ENCODE data around the gene PFN4. TPM values are rescaled to one million over a fixed set of nuclear protein-coding genes. Genes with fewer than 3 reads are reported as not detected.

PFN4 gene
- polyA plus RNA-seq, 1 of the 3 experiments (the other 2 are of a cell fraction), result 0.61 TPM

DNA sequence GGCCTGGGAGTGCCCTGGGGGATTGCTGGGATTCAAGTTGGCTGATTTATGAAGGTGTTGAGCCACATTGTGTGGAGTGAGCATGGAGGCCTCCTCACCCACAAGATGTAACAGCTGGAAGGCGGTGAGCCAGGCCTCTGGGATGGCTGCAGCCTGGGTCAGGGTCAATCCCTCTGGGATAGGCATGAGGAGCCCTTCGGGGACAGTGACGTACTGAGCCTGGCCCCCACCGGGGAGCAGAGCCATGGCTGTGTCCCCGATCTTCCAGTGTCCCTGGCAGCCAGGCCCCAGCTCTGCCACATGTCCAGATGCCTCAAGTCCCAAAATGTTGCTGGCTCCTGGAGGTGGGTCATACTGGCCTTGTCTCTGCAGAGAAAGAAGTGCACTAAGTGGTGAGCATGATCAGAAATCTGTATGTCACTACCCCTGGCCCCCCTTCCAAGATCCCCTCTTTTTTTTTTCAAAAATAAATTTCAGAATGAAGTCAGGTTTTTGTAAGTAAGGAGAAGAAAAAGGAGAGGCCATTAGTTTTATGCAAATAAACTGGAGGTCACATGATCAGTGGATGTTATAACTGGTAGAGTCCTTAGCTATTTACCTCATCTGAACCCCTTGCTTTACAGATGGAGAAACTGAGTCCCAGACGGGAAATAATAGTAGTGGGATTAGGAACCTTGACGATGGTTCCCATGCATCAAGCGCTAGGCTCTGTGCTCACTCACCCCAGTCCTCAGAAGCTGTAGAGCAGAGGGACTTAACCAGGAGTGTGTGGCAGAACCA lies 40.2 kb downstream of the PFN4 start:
- H3K9me3 ChIP-seq, result no peaks in the 10 kb centered on the region
- CTCF ChIA-PET, result interaction anchor here (0.6 to 5.8 kb wide), 33 partner anchors 9 to 903 kb away, joined by 3 to 75 read pairs (median 6); partner anchors contain the start of genes ATAD2B, FAM228B, FKBP1B and ITSN2
- peak overlapping the region; percentile 86 to 95 for H3K27ac ChIP-seq (ENCODE audit: low read depth in 2 of 2, low read length in 1 of 2)
- H3K4me1 ChIP-seq (ENCODE audit: control insufficient read depth in 1 of 2, insufficient read depth in 2 of 2, low read depth in 1 of 2, low read length in 1 of 2), result peaks cover 0 to 21% of the 10 kb centered on the region in 2 experiments; a peak in 2 of 4 replicates
- POLR2A ChIA-PET, result interaction anchor here (0.7 to 3.0 kb wide), 11 partner anchors 28 to 744 kb away, joined by 4 to 66 read pairs (median 6); partner anchors contain the start of genes ATAD2B, CENPO, FAM228B and FKBP1B
- H3K9me2 ChIP-seq, result no peaks in the 10 kb centered on the region
- peaks cover 13% of the 10 kb centered on the region; the same call in 1 of the 2 replicates for H3K79me2 ChIP-seq (ENCODE audit: insufficient read depth)
- no peaks in the 10 kb centered on the region for H3K27me3 ChIP-seq (ENCODE audit: insufficient read depth)
- peak overlapping the region; percentile 95 for H2AFZ ChIP-seq (ENCODE audit: low read depth)
- TF ChIP-seq MXI1 (IDR thresholded peaks at IDR 0.05; ENCODE audit: low read depth, low read length), result no peak
- no peak for TF ChIP-seq POLR2AphosphoS5 (IDR thresholded peaks at IDR 0.05; ENCODE audit: low read depth, low read length)
- no peak for TF ChIP-seq FOXM1 (IDR thresholded peaks at IDR 0.05; ENCODE audit: low read depth)
- TF ChIP-seq JUND (IDR thresholded peaks at IDR 0.05), result no peak
- TF ChIP-seq ELF1 (IDR thresholded peaks at IDR 0.05), result no peak
- TF ChIP-seq, protein P1, sequence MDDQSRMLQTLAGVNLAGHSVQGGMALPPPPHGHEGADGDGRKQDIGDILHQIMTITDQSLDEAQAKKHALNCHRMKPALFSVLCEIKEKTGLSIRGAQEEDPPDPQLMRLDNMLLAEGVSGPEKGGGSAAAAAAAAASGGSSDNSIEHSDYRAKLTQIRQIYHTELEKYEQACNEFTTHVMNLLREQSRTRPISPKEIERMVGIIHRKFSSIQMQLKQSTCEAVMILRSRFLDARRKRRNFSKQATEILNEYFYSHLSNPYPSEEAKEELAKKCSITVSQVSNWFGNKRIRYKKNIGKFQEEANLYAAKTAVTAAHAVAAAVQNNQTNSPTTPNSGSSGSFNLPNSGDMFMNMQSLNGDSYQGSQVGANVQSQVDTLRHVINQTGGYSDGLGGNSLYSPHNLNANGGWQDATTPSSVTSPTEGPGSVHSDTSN (IDR thresholded peaks at IDR 0.05), result no peak
- no peak for TF ChIP-seq SMC3 (IDR thresholded peaks at IDR 0.05; ENCODE audit: low read depth, low read length)
- TF ChIP-seq SIN3A (IDR thresholded peaks at IDR 0.05; ENCODE audit: borderline replicate concordance, low read depth, low read length), result no peak
- no peak for TF ChIP-seq EZH2phosphoT487 (IDR thresholded peaks at IDR 0.05; ENCODE audit: borderline replicate concordance, low read depth)
- no peak for TF ChIP-seq FOXJ3 (CRISPR knock-in tag; IDR thresholded peaks at IDR 0.05)
- TF ChIP-seq TAF1 (IDR thresholded peaks at IDR 0.05; ENCODE audit: borderline replicate concordance, low read depth, low read length), result no peak
- TF ChIP-seq TEAD4 (IDR thresholded peaks at IDR 0.05; ENCODE audit: borderline replicate concordance, insufficient read depth), result no peak
- TF ChIP-seq NFIC (IDR thresholded peaks at IDR 0.05; ENCODE audit: borderline replicate concordance), result no peak
- no peaks in the 10 kb centered on the region for H4K20me1 ChIP-seq (ENCODE audit: insufficient read depth)
- DNase-seq, result no peak
- 85% methylated on average over 8 of the region's 8 CpGs for WGBS (ENCODE audit: low lambda C conversion rate)
- H3K9ac ChIP-seq, result peak overlapping the region; percentile 82
- peak overlapping the region; percentile 87 for H3K4me2 ChIP-seq
- H3K36me3 ChIP-seq (replicated peaks in 1 of 2; ENCODE audit: control insufficient read depth in 1 of 2, insufficient read depth in 2 of 2, low read length in 1 of 2), result peaks cover 30 to 38% of the 10 kb centered on the region in 2 experiments
- H3F3A ChIP-seq (replicated peaks; ENCODE audit: insufficient read depth), result peaks cover 40% of the 10 kb centered on the region
- peak overlapping the region; percentile 66 to 72 for H3K4me3 ChIP-seq (ENCODE audit: low read depth in 2 of 2, low read length in 1 of 2)

GRCh38 chr2:24080701-24081100 lies 42.4 kb downstream of the PFN4 start:
- H3K4me2 ChIP-seq, result no peak overlapping the region
- peaks cover 0 to 27% of the 10 kb centered on the region in 2 experiments; a peak in 2 of 4 replicates for H3K4me1 ChIP-seq (ENCODE audit: control insufficient read depth in 1 of 2, insufficient read depth in 2 of 2, low read depth in 1 of 2, low read length in 1 of 2)
- no peaks in the 10 kb centered on the region for H3K9me3 ChIP-seq
- CTCF ChIA-PET, result interaction anchor here (1.3 to 5.8 kb wide), 5 partner anchors 20 to 255 kb away, joined by 4 to 68 read pairs (median 9); partner anchors contain the start of gene ATAD2B
- no peaks in the 10 kb centered on the region for H3K27me3 ChIP-seq (ENCODE audit: insufficient read depth)
- H3K79me2 ChIP-seq (ENCODE audit: insufficient read depth), result peaks cover 17% of the 10 kb centered on the region
- H3F3A ChIP-seq (replicated peaks; ENCODE audit: insufficient read depth), result peaks cover 52% of the 10 kb centered on the region
- H3K27ac ChIP-seq (ENCODE audit: low read depth in 2 of 2, low read length in 1 of 2), result no peak overlapping the region
- TF ChIP-seq TEAD4 (IDR thresholded peaks at IDR 0.05; ENCODE audit: borderline replicate concordance, insufficient read depth) (no peak), NRF1 (IDR thresholded peaks at IDR 0.05; ENCODE audit: low read depth, low read length) (no peak), MAX (IDR thresholded peaks at IDR 0.05; ENCODE audit: low read depth) (no peak), TCF12 (IDR thresholded peaks at IDR 0.05) (no peak), CTCF (IDR thresholded peaks at IDR 0.05) (no peak), ELF1 (IDR thresholded peaks at IDR 0.05) (no peak), TAF1 (IDR thresholded peaks at IDR 0.05; ENCODE audit: borderline replicate concordance, low read depth, low read length) (no peak)
- H3K4me3 ChIP-seq (ENCODE audit: low read depth in 2 of 2, low read length in 1 of 2), result no peak overlapping the region
- H3K36me3 ChIP-seq (replicated peaks in 1 of 2; ENCODE audit: control insufficient read depth in 1 of 2, insufficient read depth in 2 of 2, low read length in 1 of 2), result peaks cover 30 to 35% of the 10 kb centered on the region in 2 experiments
- DNase-seq, result no peak
- H2AFZ ChIP-seq (ENCODE audit: low read depth), result no peak overlapping the region
- H3K9me2 ChIP-seq, result no peaks in the 10 kb centered on the region
- 66% methylated on average over 2 of the region's 2 CpGs for WGBS (ENCODE audit: low lambda C conversion rate)
- H3K9ac ChIP-seq, result no peak overlapping the region
- no peaks in the 10 kb centered on the region for H4K20me1 ChIP-seq (ENCODE audit: insufficient read depth)
- POLR2A ChIA-PET, result interaction anchor here (1.3 kb wide), 1 partner anchor 153 kb away, joined by 4 read pairs; the partner anchor contains the start of gene ATAD2B

Data from SK-N-SH (cell line).